ENCODE measurements around the gene MCF2L2.

- TF ChIP-seq EZH2 (IDR thresholded peaks at IDR 0.05; ENCODE audit: insufficient read depth, poor library complexity, severe bottlenecking): no peak
- no peak for TF ChIP-seq EZH2phosphoT487 (IDR thresholded peaks at IDR 0.05; ENCODE audit: insufficient read depth, low read depth)
Observed at GRCh38 chr3:183435661-183436060, 7.2 kb upstream of the MCF2L2 start.
